BLaER1 treated with 17β-estradiol and CSF1 and Interleukin-3, amounts not matched to agents 10 nM and 100 nM (cell line): ENCODE data around the gene KIF27.
"Not testable (repeated sequence)": the region's sequence is repeated elsewhere in the genome, so short reads cannot be mapped to it uniquely, and the experiment has no call there.

Experiments used
- H3K27ac ChIP-seq, 11 experiments: shearing (Covaris generic); formaldehyde crosslinking; 2 replicates each; pipeline ENCODE4 v1.8.1; 2022
- H3K27me3 ChIP-seq, 11 experiments: shearing (Covaris generic); formaldehyde crosslinking; 2 replicates each; pipeline ENCODE4 v1.8.1; 2022
- H3K36me3 ChIP-seq, 11 experiments: shearing (Covaris generic); formaldehyde crosslinking; 2 replicates each; pipeline ENCODE4 v1.8.1; 2022
- H3K4me1 ChIP-seq, 10 experiments: shearing (Covaris generic); formaldehyde crosslinking; 2 replicates each; pipeline ENCODE4 v1.8.1; 2022
- H3K4me2 ChIP-seq, 11 experiments: shearing (Covaris generic); formaldehyde crosslinking; 2 replicates each; pipeline ENCODE4 v1.8.1; 2022
- H3K4me3 ChIP-seq, 10 experiments: shearing (Covaris generic); formaldehyde crosslinking; 2 replicates each; pipeline ENCODE4 v1.8.1; 2022
- H3K9ac ChIP-seq, 11 experiments: shearing (Covaris generic); formaldehyde crosslinking; 2 replicates each; pipeline ENCODE4 v1.8.1; 2022
- H3K9me3 ChIP-seq, 11 experiments: shearing (Covaris generic); formaldehyde crosslinking; replicated peaks in 1 of 11; 2 replicates each; pipeline ENCODE4 v1.8.1; 2022
- H4K20me1 ChIP-seq, 11 experiments: shearing (Covaris generic); formaldehyde crosslinking; 2 replicates each; pipeline ENCODE4 v1.8.1; 2022
- Cebpa-rat ChIP-seq, 11 experiments: shearing (Covaris generic); IDR thresholded peaks; 2 replicates each; pipeline ENCODE4 v1.8.1; 2022

The KIF27 gene

DNA sequence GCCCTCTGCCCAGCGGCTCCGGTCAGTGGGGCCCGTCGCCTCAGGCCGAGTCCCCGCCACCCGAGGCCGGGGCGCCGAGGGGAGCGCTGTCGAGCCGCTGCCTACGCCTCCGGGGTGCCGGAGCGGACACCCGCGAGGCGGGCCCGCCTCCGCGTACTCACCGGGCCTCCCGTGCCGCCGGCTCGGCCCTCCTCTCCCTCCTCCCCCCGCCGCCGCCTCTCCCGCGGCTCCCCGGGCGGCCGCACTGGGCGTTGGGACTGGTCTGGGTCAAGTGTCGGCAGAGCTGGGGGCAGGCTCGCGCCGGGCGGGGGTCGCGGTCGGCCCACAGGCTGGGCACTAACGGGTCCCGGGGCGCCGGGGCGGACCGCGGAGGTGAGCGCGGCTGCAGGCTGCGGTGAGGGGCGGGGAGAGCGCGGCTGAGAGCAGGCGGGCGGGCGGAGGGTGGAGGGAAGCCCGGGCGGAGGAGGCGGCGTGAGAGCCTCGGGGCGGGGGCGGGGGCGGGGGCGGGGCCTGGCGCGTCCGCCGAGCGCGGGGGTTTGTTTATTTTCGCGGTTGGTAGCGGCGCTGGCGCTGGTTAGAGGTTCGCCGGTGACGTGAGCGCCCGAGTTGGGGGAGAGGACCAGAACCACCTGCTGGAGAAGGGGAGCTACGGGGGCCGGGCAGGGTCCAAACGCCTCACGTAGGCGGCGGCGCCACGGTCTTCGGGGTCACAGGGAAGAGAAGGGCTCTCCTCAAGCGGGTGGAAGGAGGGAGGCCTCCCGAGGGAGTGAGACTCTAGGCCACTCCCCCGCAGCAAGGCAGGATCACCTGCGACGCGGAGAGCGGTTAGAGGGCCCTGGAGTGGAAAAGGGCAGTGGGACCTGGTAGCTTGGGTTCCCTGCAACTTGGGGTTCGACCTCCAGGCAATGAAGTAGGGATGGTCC lies 103.6 kb downstream of the KIF27 start, which contains the start of gene GKAP1:
Gene GKAP1 (minus strand): TSS at position 414 of the 923 bp plus-strand sequence. CDS start 11,252 bp downstream, outside the sequence.
- H3K9me3 ChIP-seq, H3K27me3 ChIP-seq, H4K20me1 ChIP-seq, H3K36me3 ChIP-seq: not testable (repeated sequence)
- peaks cover 0 to 12% (median 8%) of the 10 kb centered on the region in 10 experiments; a peak in 12 of 20 replicates for H3K4me1 ChIP-seq
- peak within 1 kb of the TSS in 10 of 11 experiments; percentile 28 to 63 (median 52); a peak in 18 of 22 replicates for H3K27ac ChIP-seq
- peak within 1 kb of the TSS; percentile 69 to 96 (median 87) for H3K4me2 ChIP-seq
- H3K9ac ChIP-seq, result peak within 1 kb of the TSS; percentile 66 to 84 (median 77); a peak in 21 of 22 replicates
- peak within 1 kb of the TSS; percentile 73 to 88 (median 80) for H3K4me3 ChIP-seq

- H4K20me1 ChIP-seq, H3K27me3 ChIP-seq, H3K9me3 ChIP-seq, H3K36me3 ChIP-seq: not testable (repeated sequence)
- Histone ChIP-seq H3K4me3 (peak overlapping the region; percentile 73 to 88 (median 80)), H3K4me2 (peak overlapping the region; percentile 69 to 96 (median 87)), H3K4me1 (peaks cover 0 to 12% (median 8%) of the 10 kb centered on the region in 10 experiments; a peak in 12 of 20 replicates), H3K9ac (peak overlapping the region; percentile 66 to 84 (median 77); a peak in 21 of 22 replicates), H3K27ac (peak overlapping the region in 10 of 11 experiments; percentile 28 to 63 (median 52); a peak in 16 of 22 replicates)
Observed at GRCh38 chr9:83817011-83817355, 104.2 kb downstream of the KIF27 start.

- H3K9me3 ChIP-seq, H3K27me3 ChIP-seq, H3K9ac ChIP-seq, H3K27ac ChIP-seq, H4K20me1 ChIP-seq, H3K4me3 ChIP-seq, H3K36me3 ChIP-seq: not testable (repeated sequence)
- Histone ChIP-seq H3K4me2 (peak overlapping the region in 2 of 11 experiments; percentile 69 to 91; a peak in 1 of 22 replicates), H3K4me1 (peaks cover 0 to 12% (median 8%) of the 10 kb centered on the region in 10 experiments; a peak in 12 of 20 replicates)
Observed at GRCh38 chr9:83815120-83815519, 106.1 kb downstream of the KIF27 start.

DNA sequence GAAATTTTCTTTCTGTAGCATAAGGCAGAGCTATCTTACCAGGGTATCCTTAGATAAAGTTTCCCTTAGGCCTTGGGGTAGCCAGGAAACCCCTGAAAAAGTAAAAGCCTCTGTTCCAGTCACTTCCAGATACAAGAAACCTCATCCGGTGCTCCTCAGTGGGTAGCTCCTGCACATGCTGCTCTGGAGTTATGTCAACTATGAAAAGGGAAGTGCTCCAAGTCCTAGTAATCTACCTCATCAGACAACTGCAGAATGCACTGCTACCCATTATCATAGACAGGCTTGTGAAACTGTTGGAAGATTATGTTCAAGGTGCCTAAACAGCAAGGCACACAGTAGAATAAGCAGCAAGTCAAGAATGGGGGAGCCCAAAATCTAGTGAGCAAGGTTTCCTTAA lies 112.0 kb downstream of the KIF27 start:
- not testable (repeated sequence) for H3K36me3 ChIP-seq, H4K20me1 ChIP-seq, H3K4me3 ChIP-seq, H3K4me2 ChIP-seq, H3K4me1 ChIP-seq, H3K9ac ChIP-seq, H3K27ac ChIP-seq, H3K9me3 ChIP-seq, H3K27me3 ChIP-seq

DNA sequence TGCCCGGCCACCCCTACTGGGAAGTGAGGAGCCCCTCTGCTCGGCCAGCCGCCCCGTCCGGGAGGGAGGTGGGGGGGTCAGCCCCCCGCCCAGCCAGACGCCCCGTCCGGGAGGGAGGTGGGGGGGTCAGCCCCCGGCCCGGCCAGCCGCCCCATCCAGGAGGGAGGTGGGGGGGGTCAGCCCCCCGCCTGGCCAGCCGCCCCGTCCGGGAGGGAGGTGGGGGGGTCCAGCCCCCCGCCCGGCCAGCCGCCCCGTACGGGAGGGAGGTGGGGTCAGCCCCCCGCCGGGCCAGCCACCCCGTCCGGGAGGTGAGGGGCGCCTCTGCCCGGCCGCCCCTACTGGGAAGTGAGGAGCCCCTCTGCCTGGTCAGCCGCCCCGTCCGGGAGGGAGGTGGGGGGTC lies 116.8 kb downstream of the KIF27 start:
- not testable (repeated sequence) for H3K27ac ChIP-seq, H3K27me3 ChIP-seq

GRCh38 chr9:83803941-83804340 lies 117.3 kb downstream of the KIF27 start:
- H3K9ac ChIP-seq, H3K27ac ChIP-seq, H4K20me1 ChIP-seq, H3K4me2 ChIP-seq, H3K4me1 ChIP-seq, H3K4me3 ChIP-seq, H3K27me3 ChIP-seq: not testable (repeated sequence)
- Histone ChIP-seq H3K36me3 (peaks cover 0 to 15% (median 2%) of the 10 kb centered on the region in 11 experiments; a peak in 8 of 22 replicates), H3K9me3 (peaks cover 0 to 22% (median 7%) of the 10 kb centered on the region in 11 experiments; a peak in 10 of 22 replicates)

More for the DNA sequence above, 116.8 kb downstream of the KIF27 start:
- not testable (repeated sequence) for H3K4me3 ChIP-seq, H3K4me2 ChIP-seq, H3K4me1 ChIP-seq, H4K20me1 ChIP-seq, H3K9ac ChIP-seq
- Histone ChIP-seq H3K9me3 (peaks cover 0 to 22% (median 7%) of the 10 kb centered on the region in 11 experiments; a peak in 10 of 22 replicates), H3K36me3 (peaks cover 0 to 14% (median 0%) of the 10 kb centered on the region in 11 experiments; a peak in 7 of 22 replicates)

GRCh38 chr9:83800236-83801033 lies 120.8 kb downstream of the KIF27 start:
- H3K27me3 ChIP-seq, result no peaks in the 10 kb centered on the region
- H3K4me1 ChIP-seq, result no peaks in the 10 kb centered on the region
- no peaks in the 10 kb centered on the region for H4K20me1 ChIP-seq
- H3K4me2 ChIP-seq, result no peak overlapping the region
- no peak for TF ChIP-seq Cebpa-rat (IDR thresholded peaks at IDR 0.05)
- H3K9me3 ChIP-seq, result peaks cover 0 to 22% (median 7%) of the 10 kb centered on the region in 11 experiments; a peak in 10 of 22 replicates
- peaks cover 0 to 26% (median 13%) of the 10 kb centered on the region in 11 experiments; a peak in 10 of 22 replicates for H3K36me3 ChIP-seq
- no peak overlapping the region for H3K9ac ChIP-seq
- no peak overlapping the region for H3K4me3 ChIP-seq
- no peak overlapping the region for H3K27ac ChIP-seq

- H4K20me1 ChIP-seq, result no peaks in the 10 kb centered on the region
- TF ChIP-seq Cebpa-rat (IDR thresholded peaks at IDR 0.05), result no peak
- no peak overlapping the region for H3K4me2 ChIP-seq
- no peak overlapping the region for H3K9ac ChIP-seq
- H3K4me3 ChIP-seq, result no peak overlapping the region
- peaks cover 0 to 9% (median 0%) of the 10 kb centered on the region in 10 experiments; a peak in 3 of 20 replicates for H3K4me1 ChIP-seq
- peaks cover 0 to 25% (median 9%) of the 10 kb centered on the region in 11 experiments; a peak in 10 of 22 replicates for H3K36me3 ChIP-seq
- H3K27ac ChIP-seq, result no peak overlapping the region
- no peaks in the 10 kb centered on the region for H3K27me3 ChIP-seq
- no peaks in the 10 kb centered on the region for H3K9me3 ChIP-seq
Observed at GRCh38 chr9:83794051-83794450, 127.2 kb downstream of the KIF27 start.

- H3K27ac ChIP-seq, result no peak overlapping the region
- no peak overlapping the region for H3K4me2 ChIP-seq
- no peaks in the 10 kb centered on the region for H3K9me3 ChIP-seq
- no peaks in the 10 kb centered on the region for H4K20me1 ChIP-seq
- H3K4me1 ChIP-seq, result peaks cover 0 to 9% (median 0%) of the 10 kb centered on the region in 10 experiments; a peak in 3 of 20 replicates
- no peak overlapping the region for H3K9ac ChIP-seq
- H3K4me3 ChIP-seq, result no peak overlapping the region
- TF ChIP-seq Cebpa-rat (IDR thresholded peaks at IDR 0.05), result no peak
- peaks cover 0 to 16% (median 0%) of the 10 kb centered on the region in 11 experiments; a peak in 6 of 22 replicates for H3K36me3 ChIP-seq
- H3K27me3 ChIP-seq, result no peaks in the 10 kb centered on the region
Observed at GRCh38 chr9:83792746-83793145, 128.5 kb downstream of the KIF27 start.
